Lower lobe of right lung (tissue), 2 donors: ENCODE measurements around the gene LTBP4. TPM values are rescaled to one million over a fixed set of nuclear protein-coding genes. Genes with fewer than 3 reads are reported as not detected.
A peak's percentile ranks its signal among the peaks of the same experiment; 100 is the strongest.
"Not testable (repeated sequence)": the region's sequence is repeated elsewhere in the genome, so short reads cannot be mapped to it uniquely, and the experiment has no call there.

Experiments used
- ATAC-seq, 2 donors: fragments of 200-7000 bp; cut with Tn5 transposase; one replicate each; pipeline ENCODE4 v1.9.1; 2020 to 2022; ENCODE audit warnings: mild to moderate bottlenecking in 2 of 2, moderate library complexity in 2 of 2
- DNase-seq: peaks from one replicate; pipeline ENCODE4 v3.0.0-alpha.2; 2020
- H3K27ac ChIP-seq: fragments of 200-600 bp; one replicate; pipeline ENCODE4 v1.8.0; 2022
- H3K27me3 ChIP-seq: fragments of 200-600 bp; one replicate; pipeline ENCODE4 v1.8.0; 2022; ENCODE audit warnings: low read depth
- H3K36me3 ChIP-seq: fragments of 200-600 bp; one replicate; pipeline ENCODE4 v1.8.0; 2022; ENCODE audit warnings: mild to moderate bottlenecking
- H3K4me1 ChIP-seq: fragments of 200-600 bp; one replicate; pipeline ENCODE4 v1.8.0; 2022
- H3K4me3 ChIP-seq: fragments of 200-600 bp; one replicate; pipeline ENCODE4 v1.8.0; 2022; ENCODE audit warnings: mild to moderate bottlenecking
- H3K9me3 ChIP-seq: fragments of 200-600 bp; one replicate; pipeline ENCODE4 v1.8.0; 2022
- intact Hi-C: fragments of 100-400 bp; cut with DNase I; formaldehyde crosslinking; loops from one replicate; pipeline ENCODE4 v1.11.0; 2022
- total RNA-seq: library from RNA; stranded (reverse); fragmentation: NEBNext Ultra II Directional; extraction: Animal tissue kit (Norgen Biotek cat#: 25700); gene quantifications from one replicate; pipeline ENCODE4 v1.2.1, GENCODE V29; 2021
- TF ChIP-seq, protein P1 (sequence below): fragments of 200-600 bp; IDR thresholded peaks from one replicate; pipeline ENCODE4 v1.8.0; 2022; ENCODE audit warnings: antibody characterized with exemption, mild to moderate bottlenecking
- donor health status: DM: no; HTN: yes; CAD: no; lungs with severe emphysema.

Gene LTBP4
- total RNA-seq, 1 donor from 2014 or later, result 316 TPM

DNA sequence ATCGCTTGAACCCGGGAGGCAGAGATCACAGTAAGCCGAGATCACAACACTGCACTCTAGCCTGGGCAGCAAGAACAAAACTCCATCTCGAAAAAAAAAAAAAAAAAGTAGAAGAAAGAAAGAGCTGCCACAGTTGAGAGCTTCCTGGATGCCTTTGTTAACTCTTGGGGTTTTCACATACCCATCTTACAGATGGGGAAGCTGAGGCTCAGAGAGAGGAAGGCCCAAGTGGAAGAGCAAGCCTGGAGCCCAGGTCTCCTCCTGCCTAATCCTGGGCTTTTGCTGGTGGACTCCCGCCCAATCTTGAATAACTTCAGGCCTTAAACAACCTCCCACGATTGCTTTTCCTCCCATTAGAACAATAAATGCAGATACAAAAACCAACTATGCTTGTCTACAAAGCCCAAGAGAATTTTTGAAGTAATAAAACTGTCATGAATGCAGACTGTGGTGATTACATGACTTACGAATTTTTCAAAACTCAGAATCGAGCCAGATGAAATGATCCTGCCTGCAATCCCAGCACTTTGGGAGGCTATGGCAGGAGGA, 41.7 kb downstream of the LTBP4 start:
- DNase-seq (no peak), ATAC-seq (no peak)
- peaks cover 23% of the 10 kb centered on the region for H3K4me1 ChIP-seq
- no peaks in the 10 kb centered on the region for H3K36me3 ChIP-seq
- no peaks in the 10 kb centered on the region for H3K9me3 ChIP-seq
- intact Hi-C loops, result no loop called here
- TF ChIP-seq, protein P1, sequence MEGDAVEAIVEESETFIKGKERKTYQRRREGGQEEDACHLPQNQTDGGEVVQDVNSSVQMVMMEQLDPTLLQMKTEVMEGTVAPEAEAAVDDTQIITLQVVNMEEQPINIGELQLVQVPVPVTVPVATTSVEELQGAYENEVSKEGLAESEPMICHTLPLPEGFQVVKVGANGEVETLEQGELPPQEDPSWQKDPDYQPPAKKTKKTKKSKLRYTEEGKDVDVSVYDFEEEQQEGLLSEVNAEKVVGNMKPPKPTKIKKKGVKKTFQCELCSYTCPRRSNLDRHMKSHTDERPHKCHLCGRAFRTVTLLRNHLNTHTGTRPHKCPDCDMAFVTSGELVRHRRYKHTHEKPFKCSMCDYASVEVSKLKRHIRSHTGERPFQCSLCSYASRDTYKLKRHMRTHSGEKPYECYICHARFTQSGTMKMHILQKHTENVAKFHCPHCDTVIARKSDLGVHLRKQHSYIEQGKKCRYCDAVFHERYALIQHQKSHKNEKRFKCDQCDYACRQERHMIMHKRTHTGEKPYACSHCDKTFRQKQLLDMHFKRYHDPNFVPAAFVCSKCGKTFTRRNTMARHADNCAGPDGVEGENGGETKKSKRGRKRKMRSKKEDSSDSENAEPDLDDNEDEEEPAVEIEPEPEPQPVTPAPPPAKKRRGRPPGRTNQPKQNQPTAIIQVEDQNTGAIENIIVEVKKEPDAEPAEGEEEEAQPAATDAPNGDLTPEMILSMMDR, result no peak
- no peaks in the 10 kb centered on the region for H3K27me3 ChIP-seq
- H3K27ac ChIP-seq, result no peak overlapping the region
- H3K4me3 ChIP-seq, result no peak overlapping the region

DNA sequence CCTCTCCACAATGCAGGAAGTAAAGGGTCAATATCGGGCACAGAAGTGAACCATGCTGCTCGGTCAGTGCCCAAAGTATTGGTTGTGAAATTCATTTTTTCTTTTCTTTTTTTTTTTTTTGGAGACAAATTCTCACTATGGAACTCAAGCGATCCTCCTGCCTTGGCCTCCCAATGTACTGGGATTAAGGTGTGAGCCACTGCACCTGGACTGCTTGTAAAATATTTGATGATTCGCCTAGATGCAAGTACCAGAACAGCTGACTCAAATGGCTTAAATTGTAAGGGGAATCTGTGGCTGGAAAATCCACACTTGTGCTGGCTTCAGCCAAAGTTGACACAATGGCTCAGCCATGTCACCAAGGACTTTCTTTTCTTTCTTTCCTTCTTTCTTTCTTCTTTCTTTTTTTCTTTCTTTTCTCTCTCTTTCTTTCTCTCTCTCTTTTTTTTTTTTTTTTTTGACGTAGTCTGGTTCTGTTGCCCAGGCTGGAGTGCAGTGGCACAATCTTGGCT, 45.6 kb downstream of the LTBP4 start:
- peak overlapping the region; percentile 65 for H3K27ac ChIP-seq
- H3K9me3 ChIP-seq, result no peaks in the 10 kb centered on the region
- H3K27me3 ChIP-seq, result no peaks in the 10 kb centered on the region
- H3K4me3 ChIP-seq, result no peak overlapping the region
- ATAC-seq (peak in 1 of 2 donors; percentile 27), DNase-seq (peak; percentile 9)
- peaks cover 17% of the 10 kb centered on the region for H3K4me1 ChIP-seq
- intact Hi-C loops, result no loop called here
- no peaks in the 10 kb centered on the region for H3K36me3 ChIP-seq
- TF ChIP-seq, protein P1, result no peak

DNA sequence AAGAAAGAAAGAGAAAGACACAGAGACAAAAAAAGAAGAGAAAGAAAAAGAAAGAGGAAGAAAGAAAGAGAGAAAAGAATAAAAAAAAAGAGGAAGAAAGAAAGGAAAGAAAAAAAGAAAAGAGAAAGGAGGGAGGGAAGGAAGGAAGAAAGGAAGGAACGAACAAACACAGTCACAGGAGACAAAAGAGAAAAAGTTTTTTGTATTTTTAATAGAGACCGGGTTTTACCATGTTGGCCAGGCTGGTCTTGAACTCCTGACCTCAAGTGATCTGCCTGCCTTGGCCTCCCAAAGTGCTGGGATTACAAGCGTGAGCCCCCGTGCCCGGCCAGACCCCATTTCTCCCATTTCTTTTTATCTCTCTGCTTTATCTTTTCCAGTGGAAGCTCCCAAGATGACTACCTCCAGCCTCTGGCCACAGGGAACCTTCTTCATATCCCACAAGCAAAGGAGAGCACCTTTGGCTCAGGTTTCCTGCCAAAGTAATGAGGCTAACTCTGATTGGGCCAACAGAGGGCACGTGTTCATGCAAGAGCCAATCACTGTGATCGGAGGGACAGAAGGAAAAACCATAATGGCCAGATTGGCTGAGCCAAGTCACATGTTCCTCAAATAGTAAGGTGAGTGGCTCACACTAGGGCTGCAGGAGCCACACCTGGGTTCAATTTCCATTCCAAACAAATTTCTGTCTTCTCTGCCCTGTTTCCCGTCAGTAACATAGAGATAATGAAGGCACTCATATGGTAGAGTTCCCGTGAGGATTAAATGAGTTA, 48.9 kb downstream of the LTBP4 start:
- H3K9me3 ChIP-seq, H3K36me3 ChIP-seq, DNase-seq, ATAC-seq, H3K27me3 ChIP-seq, H3K4me3 ChIP-seq, intact Hi-C loops: not testable (repeated sequence)
- H3K27ac ChIP-seq, result peak overlapping the region; percentile 61
- peaks cover 20% of the 10 kb centered on the region for H3K4me1 ChIP-seq

DNA sequence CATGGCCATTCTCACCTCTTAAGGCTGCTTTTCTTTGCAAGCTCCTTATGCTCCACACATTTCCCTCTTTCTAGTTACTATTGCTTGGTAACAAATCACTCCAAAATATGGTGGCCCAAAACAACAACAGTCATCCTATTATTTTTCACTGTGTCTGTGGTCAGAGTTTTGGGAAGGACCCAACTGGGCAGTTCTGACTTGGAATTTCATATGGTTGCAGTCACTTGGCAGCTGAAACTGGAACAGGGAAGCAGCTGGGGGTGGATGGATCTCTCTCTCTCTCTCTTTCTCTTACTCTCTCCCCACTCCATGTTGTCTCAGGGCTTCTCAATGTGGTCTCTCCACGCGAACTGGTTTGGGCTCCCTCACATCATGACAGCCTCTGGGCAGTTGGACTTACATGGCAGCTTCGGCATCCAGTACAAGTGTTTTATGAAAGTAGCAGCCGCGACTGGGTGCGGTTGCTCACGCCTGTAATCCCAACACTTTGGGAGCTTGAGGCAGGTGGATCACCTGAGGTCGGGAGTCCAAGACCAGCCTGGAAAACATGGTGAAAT, 49.7 kb downstream of the LTBP4 start:
- peak in 1 of 2 donors; percentile 53 for ATAC-seq
- TF ChIP-seq, protein P1, result no peak
- Histone ChIP-seq H3K36me3 (no peaks in the 10 kb centered on the region), H3K27ac (peak overlapping the region; percentile 61), H3K9me3 (no peaks in the 10 kb centered on the region), H3K4me3 (no peak overlapping the region), H3K4me1 (peaks cover 12% of the 10 kb centered on the region), H3K27me3 (no peaks in the 10 kb centered on the region)
- DNase-seq, result no peak
- intact Hi-C loops, result no loop called here

DNA sequence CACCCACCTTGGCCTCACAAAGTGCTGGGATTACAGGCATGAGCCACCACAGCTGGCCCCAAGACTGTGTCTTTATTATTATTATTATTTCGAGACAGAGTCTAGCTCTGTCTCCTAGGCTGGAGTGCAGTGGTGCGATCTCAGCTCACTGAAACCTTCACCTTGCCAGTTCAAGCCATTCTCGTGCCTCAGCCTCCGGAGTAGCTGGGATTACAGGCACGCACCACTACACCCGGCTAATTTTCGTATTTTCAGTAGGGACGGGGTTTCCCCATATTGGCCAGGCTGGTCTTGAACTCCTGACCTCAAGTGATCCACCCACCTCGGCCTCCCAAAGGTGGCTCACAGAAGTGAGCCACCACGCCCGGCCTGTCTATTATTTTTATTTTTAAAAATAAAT, 51.1 kb downstream of the LTBP4 start:
- ATAC-seq, H3K27ac ChIP-seq, H3K36me3 ChIP-seq, DNase-seq, intact Hi-C loops, H3K4me1 ChIP-seq, H3K9me3 ChIP-seq, H3K4me3 ChIP-seq, H3K27me3 ChIP-seq: not testable (repeated sequence)

DNA sequence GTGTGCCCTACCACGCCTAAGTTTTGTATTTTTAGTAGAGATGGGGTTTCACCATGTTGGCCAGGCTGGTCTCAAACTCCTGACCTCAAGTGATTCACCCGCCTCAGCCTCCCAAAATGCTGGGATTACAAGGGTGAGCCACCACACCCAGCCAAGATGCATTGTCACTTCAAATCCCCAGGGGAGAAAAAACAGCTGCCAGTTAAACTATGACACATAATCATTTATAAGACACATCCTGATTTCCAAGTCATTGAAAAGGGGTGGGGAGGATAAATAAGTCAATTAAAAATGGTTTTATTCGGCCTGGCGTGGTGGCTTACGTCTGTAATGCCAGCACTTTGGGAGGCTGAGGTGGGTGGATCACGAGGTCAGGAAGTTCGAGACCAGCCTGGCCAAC, 54.5 kb downstream of the LTBP4 start:
- intact Hi-C loops, result not testable (repeated sequence)

DNA sequence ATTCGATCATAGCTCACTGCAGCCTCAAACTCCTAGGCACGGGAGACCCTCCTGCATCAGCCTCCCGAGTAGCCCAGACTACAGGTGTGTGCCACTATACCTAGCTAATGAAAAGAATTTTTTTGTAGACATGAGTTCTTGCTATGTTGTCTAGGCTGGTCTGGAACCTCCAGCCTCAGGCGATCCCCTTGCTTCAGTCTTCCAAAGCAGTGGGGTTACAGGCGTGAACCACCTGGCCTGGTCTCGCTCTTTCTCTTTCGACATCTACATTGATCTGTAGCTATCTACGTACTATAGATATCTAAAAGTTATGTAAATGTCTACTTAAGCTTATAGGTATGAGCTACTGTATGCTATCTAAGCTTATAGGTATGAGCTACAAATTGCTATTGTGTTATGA, 56.9 kb downstream of the LTBP4 start:
- Histone ChIP-seq H3K27ac (no peak overlapping the region), H3K9me3 (no peaks in the 10 kb centered on the region), H3K27me3 (no peaks in the 10 kb centered on the region), H3K4me1 (no peaks in the 10 kb centered on the region), H3K36me3 (no peaks in the 10 kb centered on the region), H3K4me3 (no peak overlapping the region)
- DNase-seq, result no peak
- TF ChIP-seq, protein P1, result no peak
- no peak for ATAC-seq
- intact Hi-C loops, result no loop called here

More for the DNA sequence above, 54.5 kb downstream of the LTBP4 start:
- not testable (repeated sequence) for H3K27ac ChIP-seq, H3K4me1 ChIP-seq, H3K9me3 ChIP-seq, H3K4me3 ChIP-seq, H3K36me3 ChIP-seq, ATAC-seq, DNase-seq, H3K27me3 ChIP-seq
